NCI-H345 (cell line): ENCODE measurements around the gene EMP3.
A peak's percentile ranks its signal among the peaks of the same experiment; 100 is the strongest.
"Not testable (repeated sequence)": the region's sequence is repeated elsewhere in the genome, so short reads cannot be mapped to it uniquely, and the experiment has no call there.

ENCODE experiments used
- DNase-seq: peaks from one replicate; lab custom pipeline; 2025; lab: John Stamatoyannopoulos, UW

The EMP3 gene, protein sequence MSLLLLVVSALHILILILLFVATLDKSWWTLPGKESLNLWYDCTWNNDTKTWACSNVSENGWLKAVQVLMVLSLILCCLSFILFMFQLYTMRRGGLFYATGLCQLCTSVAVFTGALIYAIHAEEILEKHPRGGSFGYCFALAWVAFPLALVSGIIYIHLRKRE

DNA sequence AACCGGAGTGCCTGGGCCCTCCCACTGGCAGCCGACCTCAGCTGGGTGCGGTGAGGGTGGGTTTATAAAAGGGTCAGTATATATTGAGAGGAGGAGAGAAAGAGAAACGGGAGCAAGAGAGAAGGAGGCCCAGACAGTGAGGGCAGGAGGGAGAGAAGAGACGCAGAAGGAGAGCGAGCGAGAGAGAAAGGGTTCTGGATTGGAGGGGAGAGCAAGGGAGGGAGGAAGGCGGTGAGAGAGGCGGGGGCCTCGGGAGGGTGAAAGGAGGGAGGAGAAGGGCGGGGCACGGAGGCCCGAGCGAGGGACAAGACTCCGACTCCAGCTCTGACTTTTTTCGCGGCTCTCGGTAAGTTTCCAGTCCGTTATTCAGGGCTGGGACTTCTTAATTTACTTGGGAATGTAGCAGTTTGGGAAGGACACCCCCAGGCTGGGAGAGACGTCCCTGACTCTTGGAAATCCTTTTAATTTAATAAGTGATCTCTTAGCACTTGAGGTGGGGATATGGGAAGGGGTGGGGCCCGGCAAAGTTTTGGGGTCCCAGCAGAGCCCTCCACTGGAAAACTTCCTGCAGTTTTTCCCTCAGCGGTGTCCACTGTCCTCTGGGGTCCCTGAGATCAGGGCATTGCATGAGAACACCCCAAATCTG, at the start of gene EMP3:
TSS of gene EMP3 (plus strand) at position 288 of the 646 bp plus-strand sequence. CDS start 1,293 bp downstream, outside the sequence.
- DNase-seq = no peak

- no peak for DNase-seq
Measured at GRCh38 chr19:48279747-48280146, 45.6 kb upstream of the EMP3 start.

- DNase-seq = no peak
Measured at GRCh38 chr19:48283908-48284307, 41.4 kb upstream of the EMP3 start.

DNA sequence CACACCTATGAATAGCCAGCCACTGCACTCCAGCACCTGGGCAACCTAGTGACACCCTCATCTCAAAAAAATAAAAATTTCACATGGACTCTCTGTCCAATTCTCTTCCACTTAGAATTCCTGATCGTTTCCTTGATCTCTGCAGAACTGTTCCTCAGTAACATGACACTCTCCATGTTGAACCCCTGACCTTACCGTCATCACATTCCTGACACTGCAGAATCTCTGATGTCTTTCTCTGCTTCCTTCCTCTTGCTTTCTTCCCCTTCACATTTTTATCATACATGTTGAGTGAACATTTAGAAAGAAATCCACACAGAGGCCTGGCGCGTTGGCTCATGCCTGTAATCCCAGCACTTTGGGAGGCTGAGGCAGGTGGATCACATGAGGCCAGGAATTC, 40.5 kb upstream of the EMP3 start:
- DNase-seq = no peak

GRCh38 chr19:48287748-48288147, 37.6 kb upstream of the EMP3 start:
- no peak for DNase-seq

DNA sequence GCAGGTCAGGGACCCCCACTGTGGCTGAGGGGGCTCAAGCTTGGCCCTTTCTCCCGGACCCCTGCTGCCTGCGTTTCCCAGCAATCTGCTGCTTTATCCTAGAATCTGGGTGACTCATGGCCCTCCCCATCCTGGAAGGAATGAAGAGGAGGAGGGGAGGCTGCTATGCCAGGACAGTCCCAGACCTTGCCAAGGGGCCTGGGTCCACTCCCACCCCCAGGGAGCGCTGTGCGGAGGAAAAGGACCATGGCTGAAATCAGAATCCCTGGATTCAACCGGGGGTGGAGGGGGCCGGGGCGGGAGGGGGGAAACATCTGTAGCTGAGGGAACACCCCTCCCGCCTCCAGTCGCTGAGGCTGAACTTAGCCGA, 35.0 kb upstream of the EMP3 start:
- no peak for DNase-seq

GRCh38 chr19:48290771-48291488, 34.4 kb upstream of the EMP3 start:
- peak; percentile 26 for DNase-seq

GRCh38 chr19:48291489-48291815, 33.9 kb upstream of the EMP3 start:
- not testable (repeated sequence) for DNase-seq

GRCh38 chr19:48292798-48293197, 32.6 kb upstream of the EMP3 start:
- no peak for DNase-seq

GRCh38 chr19:48295458-48295857, 29.9 kb upstream of the EMP3 start:
- no peak for DNase-seq

DNA sequence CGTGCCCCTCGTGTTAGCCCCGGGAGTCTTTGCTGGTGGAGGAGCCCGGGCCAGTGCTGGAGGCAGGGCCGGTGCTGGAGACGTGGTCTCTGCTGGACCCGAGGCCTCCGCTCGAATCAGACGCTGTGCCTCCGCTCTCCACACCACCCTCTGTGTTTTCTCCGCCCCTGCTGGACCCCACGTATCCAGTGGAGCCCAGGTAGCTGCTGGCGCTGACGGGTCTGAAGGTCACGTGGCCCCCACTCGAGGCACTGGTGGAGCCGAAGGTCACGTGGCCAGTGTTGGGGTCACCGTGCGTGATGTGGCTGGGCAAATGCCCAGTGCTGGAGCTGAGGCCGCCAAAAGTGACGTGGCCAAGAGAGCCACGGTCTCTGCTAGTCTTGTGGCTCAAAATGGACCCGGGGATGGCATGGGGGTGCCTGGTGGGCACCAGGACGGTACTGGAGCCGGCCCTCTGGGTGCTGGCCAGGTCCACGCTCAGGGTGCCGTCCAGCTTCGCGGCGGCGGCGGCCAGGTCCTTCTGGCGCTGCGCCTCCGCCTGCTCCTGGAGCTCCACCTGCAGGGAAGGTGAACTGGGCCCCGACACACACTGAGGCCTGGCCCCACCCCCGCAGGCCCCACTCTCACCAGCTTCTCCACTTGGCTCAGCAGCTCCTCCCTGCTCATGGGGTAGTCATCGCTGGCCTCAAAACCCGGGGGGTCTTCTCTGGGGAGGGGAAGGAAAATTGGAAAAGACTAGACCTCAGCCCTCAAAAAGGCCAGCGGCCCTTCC, 28.2 kb upstream of the EMP3 start:
- DNase-seq = no peak

GRCh38 chr19:48297975-48298374, 27.4 kb upstream of the EMP3 start:
- DNase-seq = no peak

- no peak for DNase-seq
Measured at GRCh38 chr19:48301886-48302599, 23.3 kb upstream of the EMP3 start.

DNA sequence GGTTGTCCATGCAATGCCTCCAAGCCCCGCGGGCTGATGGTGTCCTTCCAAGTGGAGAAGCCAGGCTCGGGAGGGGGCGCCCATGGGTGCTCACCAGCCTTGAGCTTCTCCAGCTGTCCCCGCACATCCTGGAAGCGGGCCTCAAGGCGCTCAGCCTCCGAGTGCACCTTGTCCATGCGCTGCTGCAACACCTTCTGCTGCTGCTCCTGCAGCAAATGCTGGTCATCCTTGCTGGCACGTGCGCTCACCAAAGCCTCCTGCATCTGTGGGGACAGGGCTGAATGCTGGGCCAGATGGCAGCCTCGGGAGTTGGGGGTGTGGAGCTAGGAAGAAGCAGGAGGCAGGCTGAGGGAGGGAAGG, 22.8 kb upstream of the EMP3 start:
- DNase-seq = no peak

GRCh38 chr19:48303367-48303766, 22.0 kb upstream of the EMP3 start:
- no peak for DNase-seq

- DNase-seq = no peak
Measured at GRCh38 chr19:48303866-48304265, 21.5 kb upstream of the EMP3 start.

GRCh38 chr19:48308631-48309586, 16.4 kb upstream of the EMP3 start:
- no peak for DNase-seq

GRCh38 chr19:48309731-48310130, 15.6 kb upstream of the EMP3 start:
- DNase-seq = not testable (repeated sequence)

- no peak for DNase-seq
Measured at GRCh38 chr19:48310227-48310626, 15.1 kb upstream of the EMP3 start.

- DNase-seq = no peak
Measured at GRCh38 chr19:48311384-48311783, 14.0 kb upstream of the EMP3 start.

DNA sequence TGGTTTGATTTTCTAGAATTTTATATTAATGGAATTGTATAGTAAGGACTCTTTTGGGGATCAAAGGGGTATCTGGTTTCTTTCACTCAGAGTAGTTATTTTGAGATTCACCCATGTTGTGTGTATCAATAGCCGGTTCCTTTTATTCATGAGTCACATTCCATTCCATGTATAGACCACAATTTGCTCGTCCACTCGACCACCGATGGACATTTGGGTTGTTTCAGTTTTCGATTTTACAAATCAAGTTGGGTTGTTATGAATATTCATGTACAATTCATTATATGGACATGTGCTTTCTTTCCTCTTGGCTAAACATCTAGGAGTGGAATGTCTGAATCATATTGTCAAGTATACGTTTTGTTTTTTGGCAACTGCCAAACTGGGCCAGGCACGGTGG, 9.6 kb upstream of the EMP3 start:
- DNase-seq = no peak
